Keratinocyte (primary cell): ENCODE results near the gene MYADML2. TPM values are rescaled to one million over a fixed set of nuclear protein-coding genes. Genes with fewer than 3 reads are reported as not detected.

ENCODE experiments used
- DNase-seq: peaks from one replicate; pipeline ENCODE4 v3.0.0-alpha.2; 2011; ENCODE audit warnings: low read depth, missing footprints, low spot score
- FAIRE-seq: peaks from 2 replicates; lab custom pipeline; 2011; peaks lifted over from hg19 to GRCh38; lab: Jason Lieb, UNC
- H2AFZ ChIP-seq: 2 replicates; pipeline ENCODE4 v1.6.0; 2012; ENCODE audit warnings: low read length, control low read depth, inconsistent platforms; ENCODE audit not compliant: control insufficient read depth
- H3K27ac ChIP-seq: 2 replicates; pipeline ENCODE4 v1.5.1; 2011; ENCODE audit warnings: low read length; ENCODE audit not compliant: control insufficient read depth, insufficient read depth
- H3K27me3 ChIP-seq: 3 replicates; pipeline ENCODE4 v1.6.0; 2011; ENCODE audit warnings: low read length; ENCODE audit not compliant: control insufficient read depth, insufficient read depth; ENCODE audit errors: extremely low read depth
- H3K36me3 ChIP-seq, 2 experiments: 2 replicates in 1 of 2; 3 replicates in 1 of 2; pipeline ENCODE4 v1.5.1; 2011; ENCODE audit warnings: low read length in 2 of 2, mild to moderate bottlenecking in 1 of 2; ENCODE audit not compliant: control insufficient read depth in 2 of 2, insufficient read depth in 2 of 2; ENCODE audit errors: extremely low read depth in 1 of 2
- H3K4me1 ChIP-seq: 3 replicates; pipeline ENCODE4 v1.5.1; 2011; ENCODE audit warnings: low read length; ENCODE audit not compliant: control insufficient read depth, insufficient read depth; ENCODE audit errors: extremely low read depth
- H3K4me2 ChIP-seq: 3 replicates; pipeline ENCODE4 v1.6.0; 2011; ENCODE audit warnings: low read depth, low read length; ENCODE audit not compliant: control insufficient read depth, insufficient read depth; ENCODE audit errors: extremely low read depth
- H3K4me3 ChIP-seq, 3 experiments: fragments of 200-600 bp in 1 of 3; sonication (generic) in 1 of 3; 2 replicates in 2 of 3; 3 replicates in 1 of 3; pipeline ENCODE4 v1.5.1; 2011 to 2016; ENCODE audit warnings: low read length in 3 of 3, mild to moderate bottlenecking in 3 of 3, control low read depth in 2 of 3, inconsistent platforms in 1 of 3, low read depth in 1 of 3, mixed read lengths in 1 of 3, mixed run types in 1 of 3, moderate library complexity in 1 of 3; ENCODE audit not compliant: control insufficient read depth in 2 of 3, insufficient read depth in 2 of 3; ENCODE audit errors: extremely low read depth in 1 of 3
- H3K79me2 ChIP-seq: 2 replicates; pipeline ENCODE4 v1.6.0; 2012; ENCODE audit warnings: low read length; ENCODE audit not compliant: control insufficient read depth, insufficient read depth
- H3K9ac ChIP-seq: 3 replicates; pipeline ENCODE4 v1.6.0; 2011; ENCODE audit warnings: low read length; ENCODE audit not compliant: control insufficient read depth, insufficient read depth; ENCODE audit errors: extremely low read depth
- H3K9me1 ChIP-seq: 3 replicates; pipeline ENCODE4 v1.6.0; 2011; ENCODE audit warnings: low read length; ENCODE audit not compliant: control insufficient read depth, insufficient read depth; ENCODE audit errors: extremely low read depth
- H3K9me3 ChIP-seq: 2 replicates; pipeline ENCODE4 v1.5.1; 2012; ENCODE audit warnings: low read depth, low read length; ENCODE audit not compliant: control insufficient read depth
- H4K20me1 ChIP-seq: 3 replicates; pipeline ENCODE4 v1.6.0; 2011; ENCODE audit warnings: low read length; ENCODE audit not compliant: control insufficient read depth, insufficient read depth; ENCODE audit errors: extremely low read depth
- CTCF ChIP-seq, 3 experiments: IDR thresholded peaks in 1 of 3; conservative IDR thresholded peaks in 1 of 3; optimal IDR thresholded peaks in 1 of 3; 2 replicates in 2 of 3; 3 replicates in 1 of 3; pipeline versions ENCODE3 to v1.5.1; 2011; ENCODE audit warnings: low read length in 3 of 3, mild to moderate bottlenecking in 3 of 3, moderate library complexity in 2 of 3, control low read depth in 1 of 3, inconsistent platforms in 1 of 3; ENCODE audit not compliant: insufficient read depth in 2 of 3; ENCODE audit errors: extremely low read depth in 1 of 3
- EZH2 ChIP-seq: IDR thresholded peaks from one replicate; pipeline ENCODE4 v1.6.1; 2012; ENCODE audit warnings: inconsistent platforms, mild to moderate bottlenecking, low read length, moderate library complexity
- dilution Hi-C: fragments of 300-500 bp; cut with MboI; formaldehyde crosslinking; loops from one replicate; pipeline ENCODE4 v1.7.0; 2020; ENCODE audit warnings: low sequenced_read_pairs; ENCODE audit not compliant: extremely low pct_ligation_motif_present
- polyA plus RNA-seq, 5 experiments: library from polyadenylated mRNA; depleted of rRNA in 3 of 5; stranded (reverse) in 3 of 5; stranded (forward) in 1 of 5; unstranded in 1 of 5; fragments of >200 nt; gene quantifications; 1 replicate in 1 of 5; 2 replicates in 3 of 5; 3 replicates in 1 of 5; pipeline versions ENCODE4 v1.2.1 to v1.2.3, GENCODE V29; 2011 to 2012; ENCODE audit warnings: missing spikeins in 2 of 5, low read depth in 1 of 5, low replicate concordance in 1 of 5

Gene MYADML2
- polyA plus RNA-seq, 1 donor (not counting 4 experiments of a cell fraction or from before 2014, with no cell fraction given), result not detected

- Histone ChIP-seq H3K79me2 (no peaks in the 10 kb centered on the region), H4K20me1 (no peaks in the 10 kb centered on the region), H3K9me3 (no peaks in the 10 kb centered on the region), H3K36me3 (no peaks in the 10 kb centered on the region), H3K4me3 (no peak overlapping the region), H3K4me2 (no peak overlapping the region), H3K27me3 (peaks cover 15% of the 10 kb centered on the region), H2AFZ (no peak overlapping the region), H3K9ac (no peak overlapping the region), H3K4me1 (peaks cover 4% of the 10 kb centered on the region), H3K9me1 (no peaks in the 10 kb centered on the region), H3K27ac (no peak overlapping the region)
- TF ChIP-seq EZH2 (no peak), CTCF (optimal IDR thresholded peaks at IDR 0.05 in 1 of 3, IDR thresholded peaks at IDR 0.05 in 1 of 3, conservative IDR thresholded peaks at IDR 0.05 in 1 of 3; ENCODE audit: extremely low read depth in 1 of 3, insufficient read depth in 2 of 3, low read length in 3 of 3) (no peak)
- FAIRE-seq (no peak), DNase-seq (no peak)
- dilution Hi-C loops, result no loop called here
Observed at GRCh38 chr17:81940538-81941483, 6.2 kb downstream of the MYADML2 start.

DNA sequence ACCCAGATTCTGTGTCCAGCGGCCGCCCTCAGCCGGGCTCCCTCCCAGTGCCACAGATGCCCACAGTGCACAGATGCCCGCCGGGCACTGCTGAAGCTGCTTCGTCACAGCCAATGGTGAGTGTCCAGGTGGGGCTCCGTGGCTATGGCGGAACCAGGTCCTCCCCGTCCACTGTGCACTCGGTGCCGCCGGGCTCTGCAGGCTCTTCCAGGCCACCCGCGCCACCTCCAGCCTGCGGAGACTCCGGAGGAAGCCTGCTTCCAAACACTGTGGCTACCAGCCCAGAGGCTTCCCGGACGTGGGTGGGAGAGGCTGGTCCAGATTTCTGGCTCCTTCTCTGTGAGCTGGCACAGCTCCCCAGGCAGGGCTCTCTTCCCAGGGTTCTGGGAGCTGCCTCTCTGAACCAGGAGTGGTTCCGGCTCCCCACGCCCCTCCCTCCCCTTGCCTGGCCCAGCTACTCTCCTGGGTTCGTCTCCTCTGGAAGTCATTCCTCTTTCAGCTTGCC is 7.1 kb downstream of the MYADML2 start:
- Histone ChIP-seq H3K79me2 (no peaks in the 10 kb centered on the region), H3K27me3 (peaks cover 12% of the 10 kb centered on the region), H3K4me3 (no peak overlapping the region), H3K4me1 (peaks cover 4% of the 10 kb centered on the region), H2AFZ (no peak overlapping the region), H4K20me1 (no peaks in the 10 kb centered on the region), H3K9me3 (no peaks in the 10 kb centered on the region), H3K36me3 (no peaks in the 10 kb centered on the region), H3K9me1 (no peaks in the 10 kb centered on the region), H3K4me2 (no peak overlapping the region), H3K27ac (no peak overlapping the region), H3K9ac (no peak overlapping the region)
- dilution Hi-C loops, result no loop called here
- no peak for FAIRE-seq
- no peak for DNase-seq
- TF ChIP-seq CTCF (optimal IDR thresholded peaks at IDR 0.05 in 1 of 3, IDR thresholded peaks at IDR 0.05 in 1 of 3, conservative IDR thresholded peaks at IDR 0.05 in 1 of 3; ENCODE audit: extremely low read depth in 1 of 3, insufficient read depth in 2 of 3, low read length in 3 of 3) (no peak), EZH2 (no peak)
